Limb (tissue), 2 donors: Measurements from ENCODE around the gene OR4K17.
"Not testable (repeated sequence)": the region's sequence is repeated elsewhere in the genome, so short reads cannot be mapped to it uniquely, and the experiment has no call there.

Experiments
- DNase-seq, 2 donors: peaks; one replicate each; pipeline ENCODE4 v3.0.0-alpha.2; 2016; ENCODE audit errors: extremely low spot score in 2 of 2

The OR4K17 gene, protein sequence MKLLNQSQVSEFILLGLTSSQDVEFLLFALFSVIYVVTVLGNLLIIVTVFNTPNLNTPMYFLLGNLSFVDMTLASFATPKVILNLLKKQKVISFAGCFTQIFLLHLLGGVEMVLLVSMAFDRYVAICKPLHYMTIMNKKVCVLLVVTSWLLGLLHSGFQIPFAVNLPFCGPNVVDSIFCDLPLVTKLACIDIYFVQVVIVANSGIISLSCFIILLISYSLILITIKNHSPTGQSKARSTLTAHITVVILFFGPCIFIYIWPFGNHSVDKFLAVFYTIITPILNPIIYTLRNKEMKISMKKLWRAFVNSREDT

DNA sequence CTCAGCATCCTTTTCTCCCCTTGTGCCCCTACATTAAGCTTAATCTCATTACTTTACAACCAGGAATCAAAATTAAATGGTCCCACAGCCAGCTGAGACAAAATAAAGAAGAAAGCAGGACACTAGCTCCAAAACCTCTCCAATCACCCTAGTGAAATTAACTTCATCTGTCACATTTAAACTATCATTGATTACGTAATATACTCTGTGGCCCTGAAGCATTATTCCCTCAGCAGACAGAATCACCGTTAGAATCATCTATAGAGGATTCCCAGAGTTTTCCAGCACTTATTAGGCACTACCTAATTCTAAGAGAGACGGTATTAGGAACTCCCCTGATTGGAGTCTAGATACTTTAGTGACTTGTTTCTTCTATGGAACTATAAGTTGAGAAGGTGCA, at the start of gene OR4K17:
Gene OR4K17, plus strand, starts transcription at position 302 of the 400 bp plus-strand sequence. CDS start 6,761 bp downstream, outside the sequence.
- DNase-seq, result no peak

DNA sequence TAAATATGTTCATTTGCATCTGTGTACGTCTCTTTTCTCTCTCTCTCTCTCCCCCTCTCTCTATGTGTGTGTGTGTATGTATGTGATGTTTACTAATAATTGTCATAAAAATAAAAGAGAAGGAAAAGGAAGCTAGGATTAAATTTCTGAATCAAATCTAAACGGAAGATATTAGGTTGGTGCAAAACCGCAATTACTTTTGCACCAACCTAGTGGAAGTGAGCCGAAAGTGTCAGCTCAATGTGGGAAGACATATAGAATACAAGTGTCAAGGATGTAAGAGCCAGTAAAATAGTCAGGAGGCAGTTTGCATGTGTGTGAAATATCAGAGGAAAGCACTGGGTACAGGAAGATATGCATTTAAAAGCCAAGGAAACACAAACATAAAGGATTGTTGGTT, 18.5 kb upstream of the OR4K17 start:
- no peak for DNase-seq

DNA sequence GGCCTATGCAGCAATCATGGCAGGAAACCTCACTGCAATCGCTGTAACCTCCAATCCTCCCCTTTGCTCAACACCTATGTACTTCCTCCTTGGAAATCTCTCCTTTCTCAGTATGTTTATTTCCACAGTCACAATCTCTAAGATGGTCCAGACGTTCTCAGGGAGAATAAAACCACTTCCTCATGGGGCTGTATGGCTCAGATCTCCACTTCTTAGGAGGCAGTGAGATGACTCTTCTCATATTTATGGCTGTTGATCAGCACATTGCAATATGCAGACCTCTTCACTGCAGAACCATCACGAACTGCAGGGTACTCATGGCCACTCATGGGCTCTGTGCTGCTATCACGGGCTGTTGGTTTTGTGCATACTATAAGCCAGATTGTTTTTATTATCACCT, 17.1 kb upstream of the OR4K17 start:
- no peak for DNase-seq

DNA sequence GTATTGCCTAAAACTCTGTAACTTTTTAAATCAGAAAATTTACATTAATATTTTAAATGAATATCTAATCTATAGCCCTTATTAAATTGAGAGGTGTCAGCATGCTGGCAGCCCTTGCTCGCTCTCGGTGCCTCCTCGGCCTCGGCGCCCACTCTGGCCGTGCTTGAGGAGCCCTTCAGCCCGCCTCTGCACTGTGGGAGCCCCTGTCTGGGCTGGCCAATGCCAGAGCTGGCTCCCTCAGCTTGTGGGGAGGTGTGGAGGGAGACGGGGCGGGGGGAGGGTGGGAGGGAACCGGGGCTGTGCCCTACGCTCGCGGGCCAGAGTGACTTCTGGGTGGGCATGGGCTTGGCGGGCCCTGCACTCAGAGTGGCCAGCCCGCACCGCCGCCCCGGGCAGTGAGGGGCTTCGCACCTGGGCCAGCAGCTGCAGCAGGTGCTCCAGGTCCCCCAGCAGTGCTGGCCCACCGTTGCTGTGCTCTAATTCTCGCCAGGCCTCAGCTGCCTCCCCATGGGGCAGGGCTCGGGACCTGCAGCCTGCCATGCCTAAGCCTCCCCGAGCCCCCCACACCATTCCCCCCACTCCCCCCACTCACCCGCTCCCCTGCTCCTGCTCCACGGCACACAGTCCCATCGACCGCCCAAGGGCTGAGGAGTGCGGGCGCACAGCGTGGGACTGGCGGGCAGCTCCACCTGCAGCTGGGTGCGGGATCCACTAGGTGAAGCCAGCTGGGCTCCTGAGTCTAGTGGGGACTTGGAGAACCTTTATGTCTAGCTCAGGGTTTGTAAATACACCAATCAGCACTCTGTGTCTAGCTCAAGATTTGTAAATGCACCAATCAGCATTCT, 11.4 kb upstream of the OR4K17 start:
- not testable (repeated sequence) for DNase-seq

DNA sequence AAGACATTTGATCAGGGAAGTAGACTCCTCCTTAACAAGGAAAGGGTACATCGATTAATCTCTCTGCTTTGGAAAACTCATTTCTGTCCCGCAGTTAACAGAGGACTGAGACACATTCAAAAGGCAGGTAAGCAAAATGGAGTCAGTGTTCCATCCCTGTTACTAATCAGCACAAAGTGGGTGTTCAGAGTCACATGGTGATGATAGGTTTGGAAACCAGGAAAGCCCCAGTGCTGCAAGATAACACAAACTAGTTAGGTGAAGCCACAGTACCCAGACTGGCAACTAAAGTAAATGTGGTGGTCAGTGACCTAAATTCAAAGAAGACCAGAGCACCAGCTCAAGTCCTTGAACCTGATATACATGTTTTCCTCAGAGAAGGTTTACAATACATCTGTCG, 1.8 kb downstream of the OR4K17 start:
- DNase-seq, result no peak

DNA sequence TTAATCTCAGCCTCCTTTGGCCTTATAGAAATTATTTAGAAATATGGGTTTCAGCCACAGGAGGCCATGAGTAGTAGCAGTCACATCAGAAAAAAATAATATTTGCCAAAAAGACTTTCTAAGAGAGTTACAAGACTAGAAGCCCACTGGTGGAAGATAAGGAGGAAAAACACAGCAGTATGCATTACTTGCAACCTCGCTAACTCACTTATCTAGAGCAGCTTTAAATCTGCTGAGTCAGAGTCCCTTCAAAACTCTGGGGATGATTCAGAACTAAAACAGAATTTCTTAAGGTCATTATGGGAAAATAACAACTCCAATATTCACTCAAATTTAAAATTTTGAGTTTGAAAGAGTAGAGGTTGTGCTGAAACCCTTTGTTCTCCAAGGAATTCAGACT, 6.2 kb downstream of the OR4K17 start:
- DNase-seq, result no peak

DNA sequence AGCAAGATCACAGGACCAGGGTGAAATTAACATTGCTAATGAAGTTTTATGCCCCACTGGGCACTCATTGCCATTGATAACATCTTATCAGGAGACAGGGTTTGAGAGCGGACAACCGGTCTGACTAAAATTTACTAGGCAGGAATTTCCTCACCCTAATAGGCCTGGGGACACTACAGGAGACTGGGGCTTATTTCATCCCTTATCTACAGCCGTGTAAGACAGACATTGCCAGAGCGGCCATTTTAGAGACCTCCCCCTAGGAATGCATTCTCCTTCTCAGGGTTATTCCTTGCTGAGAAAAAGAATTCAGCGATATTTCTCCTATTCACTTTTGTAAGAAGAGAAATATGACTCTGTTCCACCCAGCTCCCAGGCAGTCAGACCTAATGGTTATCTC, 8.3 kb downstream of the OR4K17 start:
- DNase-seq, result no peak

DNA sequence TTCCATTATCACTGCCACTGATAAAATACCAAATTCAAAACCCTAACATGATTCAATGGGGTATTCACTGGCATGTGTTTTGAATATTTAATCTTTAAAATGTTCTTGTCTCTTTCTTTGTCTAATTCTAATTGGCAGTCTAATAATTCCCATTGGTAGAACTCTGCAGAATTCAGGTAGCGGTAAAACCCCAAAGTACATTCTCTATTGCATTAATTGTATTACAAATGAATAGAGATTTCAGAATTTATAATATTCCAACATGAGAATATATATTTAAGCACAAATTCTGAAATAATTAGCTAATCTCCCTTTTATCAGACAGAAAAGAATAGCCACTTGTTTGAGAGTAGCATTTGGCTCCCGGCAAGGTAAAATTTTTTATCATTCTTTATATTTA, 28.0 kb downstream of the OR4K17 start, which contains the start of gene OR4N5:
Gene OR4N5, plus strand, starts transcription at position 301 of the 400 bp plus-strand sequence. CDS start 4,916 bp downstream, outside the sequence.
- DNase-seq, result no peak

DNA sequence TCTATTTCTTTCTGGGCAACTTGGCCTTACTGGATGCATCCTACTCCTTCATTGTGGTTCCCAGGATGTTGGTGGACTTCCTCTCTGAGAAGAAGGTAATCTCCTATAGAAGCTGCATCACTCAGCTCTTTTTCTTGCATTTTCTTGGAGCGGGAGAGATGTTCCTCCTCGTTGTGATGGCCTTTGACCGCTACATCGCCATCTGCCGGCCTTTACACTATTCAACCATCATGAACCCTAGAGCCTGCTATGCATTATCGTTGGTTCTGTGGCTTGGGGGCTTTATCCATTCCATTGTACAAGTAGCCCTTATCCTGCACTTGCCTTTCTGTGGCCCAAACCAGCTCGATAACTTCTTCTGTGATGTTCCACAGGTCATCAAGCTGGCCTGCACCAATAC, 33.4 kb downstream of the OR4K17 start:
- DNase-seq, result no peak

DNA sequence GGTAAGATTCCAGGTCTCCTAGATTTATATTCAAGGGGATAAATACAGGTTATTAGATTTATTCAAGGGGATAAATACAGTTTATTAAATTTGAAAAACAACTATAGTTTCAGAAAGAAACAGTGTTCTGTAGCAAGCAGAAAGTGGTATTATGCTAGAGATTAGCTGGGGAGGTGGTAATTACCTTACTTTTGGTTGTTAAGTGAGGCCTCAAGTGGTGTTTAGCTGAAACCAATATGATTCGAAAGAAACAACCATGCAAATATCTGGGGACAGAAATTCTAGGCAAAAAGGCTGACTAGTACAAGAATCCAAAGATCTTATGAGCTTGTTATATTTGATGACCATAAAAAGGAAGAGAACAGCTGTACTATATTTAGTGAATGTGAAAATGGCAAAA, 34.3 kb downstream of the OR4K17 start:
- DNase-seq, result no peak

DNA sequence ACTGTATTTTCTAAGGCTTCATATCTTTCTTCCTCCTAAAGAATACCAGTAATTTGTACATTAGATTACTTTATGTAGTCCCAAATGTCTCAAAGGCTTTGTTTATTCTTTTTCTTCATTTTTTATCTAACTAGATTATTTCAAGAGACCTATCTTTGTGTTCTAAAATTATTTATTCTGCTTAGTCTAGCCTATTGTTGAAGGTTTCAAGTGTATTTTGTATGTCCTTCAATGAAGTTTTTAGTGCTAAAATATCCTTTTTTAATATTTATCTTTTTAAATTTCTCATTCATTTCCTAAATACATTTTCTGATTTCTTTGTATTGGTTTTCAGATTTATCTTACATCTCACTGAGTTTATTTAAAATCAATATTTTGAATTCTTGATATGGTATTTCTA, 53.9 kb downstream of the OR4K17 start:
- DNase-seq, result no peak

DNA sequence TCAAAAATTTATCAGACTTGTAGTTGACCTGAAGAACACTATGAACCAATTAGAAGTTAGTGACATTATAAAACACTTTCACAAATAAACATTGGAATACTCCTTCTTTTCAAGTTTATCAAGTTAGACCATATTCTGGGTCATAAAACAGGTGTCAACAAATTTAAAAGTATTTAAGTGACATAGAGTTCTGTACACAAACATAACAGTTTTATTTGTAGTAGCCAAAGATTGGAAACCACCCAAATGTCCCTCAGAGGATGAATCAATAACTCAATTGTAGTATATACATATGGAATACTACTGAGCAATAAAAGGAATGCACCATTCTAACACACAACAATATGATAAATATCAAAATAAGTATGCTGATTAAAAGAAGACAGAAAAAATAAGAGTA, 56.6 kb downstream of the OR4K17 start:
- no peak for DNase-seq

DNA sequence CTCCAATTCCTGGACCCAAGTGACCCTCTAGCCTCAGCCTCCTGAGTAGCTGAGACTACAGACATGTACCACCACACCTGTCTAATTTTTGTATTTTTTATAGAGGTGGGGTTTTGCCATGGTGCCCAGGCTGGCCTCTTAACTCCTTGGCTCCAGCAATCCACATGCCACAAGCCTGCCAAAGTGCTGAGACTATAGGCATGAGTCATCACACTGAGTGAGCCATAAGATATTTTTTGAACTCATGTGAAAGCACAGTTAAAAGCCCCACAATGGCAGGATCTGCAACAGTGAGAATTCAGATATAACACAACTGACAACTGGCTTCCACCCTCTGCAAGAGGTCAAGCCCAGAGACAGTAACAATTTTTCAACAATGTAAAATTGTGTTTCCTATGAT, 59.3 kb downstream of the OR4K17 start:
- not testable (repeated sequence) for DNase-seq
